HTERT RPE-1 (cell line): ENCODE results near the gene FMOD.
"Not testable (repeated sequence)": the region's sequence is repeated elsewhere in the genome, so short reads cannot be mapped to it uniquely, and the experiment has no call there.

Experiments
- in situ Hi-C: fragments of 300-500 bp; cut with MboI; formaldehyde crosslinking; loops from 4 replicates; pipeline ENCODE4 v1.14.3; 2020; ENCODE audit warnings: low sequenced_read_pairs

FMOD gene

GRCh38 chr1:203326830-203327683 lies 23.9 kb downstream of the FMOD start:
- in situ Hi-C loops, result no loop called here

GRCh38 chr1:203325418-203326091 lies 25.4 kb downstream of the FMOD start:
- in situ Hi-C loops, result no loop called here

- in situ Hi-C loops, result no loop called here
These were observed 25.9 kb downstream of the FMOD start for GRCh38 chr1:203325026-203325417.

GRCh38 chr1:203324105-203325025 lies 26.6 kb downstream of the FMOD start:
- in situ Hi-C loops, result no loop called here

GRCh38 chr1:203323587-203323986 lies 27.3 kb downstream of the FMOD start:
- in situ Hi-C loops, result no loop called here

GRCh38 chr1:203322500-203323179 lies 28.3 kb downstream of the FMOD start:
- in situ Hi-C loops, result no loop called here

GRCh38 chr1:203321273-203322052 lies 29.5 kb downstream of the FMOD start:
- in situ Hi-C loops, result no loop called here

GRCh38 chr1:203320591-203321272 lies 30.2 kb downstream of the FMOD start:
- in situ Hi-C loops, result no loop called here

- in situ Hi-C loops, result no loop called here
These were observed 32.7 kb downstream of the FMOD start for GRCh38 chr1:203318229-203318517.

GRCh38 chr1:203317429-203318228 lies 33.3 kb downstream of the FMOD start:
- in situ Hi-C loops, result no loop called here

- in situ Hi-C loops, result no loop called here
These were observed 34.3 kb downstream of the FMOD start for GRCh38 chr1:203316626-203317093.

- in situ Hi-C loops, result not testable (repeated sequence)
These were observed 36.7 kb downstream of the FMOD start for GRCh38 chr1:203314025-203314759.

GRCh38 chr1:203311368-203312301 lies 39.3 kb downstream of the FMOD start:
- in situ Hi-C loops, result no loop called here

- in situ Hi-C loops, result no loop called here
These were observed 42.0 kb downstream of the FMOD start for GRCh38 chr1:203308923-203309331.

GRCh38 chr1:203308328-203308922 lies 42.5 kb downstream of the FMOD start:
- in situ Hi-C loops, result no loop called here

- in situ Hi-C loops, result no loop called here
These were observed 43.2 kb downstream of the FMOD start for GRCh38 chr1:203307641-203308126.
